NCI-H1930 (cell line): Measurements from ENCODE around the gene MLKL.
"Not testable (repeated sequence)": the region's sequence is repeated elsewhere in the genome, so short reads cannot be mapped to it uniquely, and the experiment has no call there.

ENCODE experiments used
- DNase-seq, 2 experiments: peaks; one replicate each; lab custom pipeline; 2025; lab: John Stamatoyannopoulos, UW

MLKL gene

GRCh38 chr16:74699666-74700065 is 996 bp downstream of the MLKL start:
- DNase-seq, result no peak

GRCh38 chr16:74698222-74698621 is 2.4 kb downstream of the MLKL start:
- no peak for DNase-seq

DNA sequence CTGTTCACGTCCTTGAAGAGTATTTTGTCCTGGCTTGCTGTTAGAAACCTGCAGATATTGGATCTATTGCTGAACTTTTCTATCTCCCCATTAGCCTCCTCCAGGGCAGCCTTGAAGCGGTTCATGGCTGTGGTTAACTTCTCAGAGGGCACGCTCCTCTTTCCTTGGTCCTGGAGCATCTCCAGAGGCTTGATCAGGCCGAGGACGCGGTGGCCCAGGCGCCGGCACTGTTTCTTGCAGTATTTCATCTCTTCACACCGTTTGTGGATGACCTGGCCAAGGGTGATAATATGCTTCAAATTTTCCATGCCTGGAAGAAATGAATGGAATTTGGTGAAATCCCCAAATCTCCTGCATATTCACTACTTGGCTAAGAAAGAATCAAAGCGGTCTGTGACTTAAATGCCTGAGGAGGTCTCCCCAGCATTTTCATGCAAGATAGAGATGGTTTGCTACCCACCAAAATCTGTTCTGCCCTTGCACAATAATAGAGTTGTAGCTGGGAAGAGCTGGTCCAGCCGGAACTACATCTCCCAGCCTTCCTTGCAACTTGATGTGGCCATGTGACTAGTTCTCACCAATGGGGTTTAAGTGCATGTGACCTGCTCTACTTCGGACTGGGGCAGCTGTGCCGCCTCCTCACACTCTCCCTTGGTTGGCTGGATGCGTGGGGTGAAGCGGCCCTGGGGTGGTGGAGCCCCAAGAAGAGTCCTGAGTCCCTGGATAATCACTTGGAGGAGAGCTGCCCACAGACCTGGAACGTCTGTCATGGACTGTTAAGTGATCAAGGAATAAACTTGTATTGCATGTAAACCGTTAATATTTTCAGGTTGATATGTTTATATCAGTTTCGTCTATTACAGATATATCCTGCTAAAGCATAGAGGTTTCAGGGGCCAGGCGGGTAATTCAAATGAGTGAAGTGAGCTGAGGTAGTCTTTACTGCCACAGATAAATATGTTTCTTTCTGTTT is 4.9 kb downstream of the MLKL start:
- peak; percentile 31 to 53 for DNase-seq

- no peak for DNase-seq
Measured at GRCh38 chr16:74691093-74691855, 9.4 kb downstream of the MLKL start.

DNA sequence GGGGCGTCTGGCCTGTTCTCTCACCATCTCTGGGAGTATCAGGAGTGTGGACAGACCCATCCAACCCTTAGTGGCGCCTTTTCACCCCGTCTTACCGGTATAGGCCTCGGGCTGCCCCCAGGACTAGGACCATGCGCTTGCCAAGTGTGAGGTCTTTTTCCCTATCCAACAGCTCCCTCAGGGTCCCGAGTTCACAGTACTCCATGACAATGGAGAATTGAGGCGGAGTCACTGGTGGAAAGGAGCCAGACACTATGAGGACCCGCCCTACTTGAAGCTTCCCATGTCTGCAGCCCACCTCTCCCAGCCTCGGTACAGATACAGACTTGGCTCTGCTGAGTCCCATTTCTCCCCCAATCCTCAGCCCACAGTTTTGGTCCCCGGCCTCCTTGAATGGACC is 18.1 kb downstream of the MLKL start:
- no peak for DNase-seq

DNA sequence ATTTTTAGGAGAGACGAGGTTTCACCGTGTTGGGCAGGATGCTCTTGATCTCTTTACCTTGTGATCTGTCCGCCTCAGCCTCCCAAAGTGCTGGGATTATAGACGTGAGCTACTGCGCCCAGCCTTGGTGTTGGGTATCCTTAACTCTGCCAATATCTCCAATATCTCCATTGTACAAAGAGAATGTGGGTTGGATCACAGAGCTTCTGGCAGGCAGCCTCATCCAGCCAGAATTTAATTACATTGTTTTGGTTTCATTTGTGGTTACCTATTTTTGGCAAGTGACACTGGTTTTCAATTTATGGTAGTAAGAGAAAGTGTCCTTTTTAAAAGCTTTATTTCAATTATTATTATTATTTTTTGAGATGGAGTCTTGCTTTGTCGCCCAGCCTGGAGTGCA is 20.0 kb downstream of the MLKL start:
- no peak for DNase-seq

DNA sequence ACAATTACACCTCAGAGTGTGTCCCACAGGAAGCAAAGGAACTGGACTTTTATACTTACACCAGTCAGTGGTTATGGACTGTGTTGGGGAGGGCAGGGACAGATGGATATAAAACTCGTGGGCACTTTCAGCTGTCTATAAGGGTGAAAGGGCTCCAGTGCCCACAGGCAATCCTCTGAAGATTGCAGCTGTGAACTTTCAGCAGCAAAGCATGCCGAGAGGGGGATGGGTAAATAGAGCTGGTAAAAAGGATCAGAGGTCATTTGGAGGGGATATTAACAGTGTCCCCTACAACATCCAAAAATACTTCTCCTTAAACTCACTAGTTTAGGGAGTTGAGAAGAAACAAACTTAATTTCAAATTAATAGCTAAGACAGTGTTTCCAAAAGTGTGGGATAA is 20.7 kb downstream of the MLKL start:
- DNase-seq, result no peak

GRCh38 chr16:74677868-74678267 is 22.8 kb downstream of the MLKL start:
- no peak for DNase-seq

DNA sequence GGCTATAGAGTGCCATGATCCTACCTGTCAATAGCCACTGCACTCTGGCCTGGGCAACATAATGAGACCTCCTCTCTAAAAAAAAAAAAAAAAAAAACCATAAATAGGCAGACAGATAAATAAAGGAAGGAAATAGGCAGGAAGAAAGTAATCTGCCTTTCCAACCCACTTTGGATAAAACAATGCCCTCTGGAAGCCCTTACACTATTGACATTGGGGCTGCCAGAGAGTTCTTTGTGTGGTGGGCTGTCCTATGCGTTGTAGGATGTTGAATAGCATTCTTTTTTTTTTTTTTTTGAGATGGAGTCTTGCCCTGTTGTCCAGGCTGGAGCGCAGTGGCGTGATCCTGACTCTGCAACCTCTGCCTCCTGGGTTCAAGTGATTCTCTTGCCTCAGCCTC is 26.8 kb downstream of the MLKL start:
- DNase-seq, result no peak

GRCh38 chr16:74668877-74669276 is 31.8 kb downstream of the MLKL start:
- DNase-seq, result not testable (repeated sequence)

DNA sequence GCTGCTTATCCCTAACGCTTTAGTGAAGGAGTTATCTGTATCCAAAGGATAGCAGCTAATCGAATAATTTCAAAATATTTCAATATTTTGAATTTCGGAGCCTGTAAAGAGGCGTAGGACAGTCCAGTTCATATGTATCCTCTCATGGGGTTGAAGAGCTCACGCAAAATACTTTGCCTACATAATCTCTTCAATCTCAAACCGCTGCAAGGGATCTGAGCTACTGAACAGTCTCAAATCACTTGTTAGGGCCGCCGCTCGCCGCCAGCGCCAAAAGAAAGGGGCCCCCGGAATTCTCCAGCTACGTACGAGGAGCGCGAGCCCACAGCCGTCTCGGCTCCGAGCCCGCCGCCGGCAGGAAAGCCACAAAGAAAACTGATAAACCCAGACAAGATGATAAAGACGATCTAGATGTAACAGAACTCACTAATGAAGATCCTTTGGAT is 33.4 kb downstream of the MLKL start:
- peak in 1 of 2 experiments; percentile 8 for DNase-seq

GRCh38 chr16:74666425-74667254 is 34.0 kb downstream of the MLKL start, which contains the start of gene RFWD3:
Gene RFWD3, minus strand, starts transcription at chr16:74666877. Its CDS starts 5,428 bp downstream, at chr16:74661449.
- DNase-seq, result peak; percentile 86 to 91

DNA sequence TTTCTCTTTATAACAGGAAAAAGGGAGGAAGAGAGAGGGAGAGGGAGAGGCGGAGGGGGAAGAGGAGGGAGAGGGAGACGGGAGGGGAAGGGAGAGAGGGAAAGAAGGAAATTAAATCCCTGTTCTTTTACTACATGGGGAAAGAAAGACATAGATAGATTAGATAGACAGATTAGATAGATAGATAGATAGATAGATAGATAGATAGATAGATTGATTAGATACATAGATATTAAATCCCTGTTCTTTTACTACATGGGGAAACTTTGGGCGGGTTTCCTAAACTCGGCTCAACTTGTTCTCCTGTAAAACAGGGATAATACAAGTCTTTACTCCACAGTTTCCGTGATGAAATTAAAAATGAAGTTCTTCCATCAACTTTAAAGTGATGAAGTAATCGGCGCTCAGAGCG is 34.6 kb downstream of the MLKL start:
- no peak for DNase-seq

- DNase-seq, result no peak
Measured at GRCh38 chr16:74661064-74661463, 39.6 kb downstream of the MLKL start.

- DNase-seq, result no peak
Measured at GRCh38 chr16:74660383-74660782, 40.3 kb downstream of the MLKL start.

GRCh38 chr16:74659041-74659440 is 41.6 kb downstream of the MLKL start:
- DNase-seq, result no peak

DNA sequence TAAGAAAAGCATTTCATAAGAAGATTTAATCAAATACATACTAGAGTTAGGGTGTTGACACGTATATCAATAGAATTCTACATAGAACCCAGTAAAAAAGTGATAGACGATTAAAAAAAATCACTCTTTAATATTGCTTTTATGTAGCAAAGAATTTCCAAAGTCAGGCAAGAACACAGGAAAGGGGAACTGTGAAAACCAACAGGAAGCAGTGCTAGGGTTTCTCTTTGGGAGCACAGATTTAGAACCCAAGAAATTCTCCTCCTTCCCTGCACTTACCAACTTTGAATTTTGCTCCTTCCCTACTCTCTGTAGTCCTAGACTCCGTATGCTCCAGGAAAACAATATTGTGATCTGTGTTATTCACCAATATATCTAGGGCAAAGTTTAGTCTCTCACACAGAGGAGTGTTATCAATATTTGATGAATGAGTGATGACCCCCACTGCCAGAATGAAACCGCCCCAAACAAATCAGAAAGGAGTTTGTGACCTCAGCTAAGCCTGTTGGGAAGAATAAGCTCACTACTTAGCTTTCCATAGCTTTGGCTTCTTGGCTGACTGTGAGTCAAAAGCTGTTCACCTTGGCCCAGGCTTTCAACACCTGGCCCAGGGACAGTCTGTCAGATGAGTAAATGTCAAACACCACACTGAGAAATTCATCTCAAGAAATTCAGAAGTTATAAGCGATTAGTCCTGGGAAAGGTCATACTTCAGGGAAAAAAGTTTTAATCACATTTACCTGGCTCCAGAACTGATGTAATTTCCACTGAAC is 42.6 kb downstream of the MLKL start:
- no peak for DNase-seq

- no peak for DNase-seq
Measured at GRCh38 chr16:74654536-74655050, 46.1 kb downstream of the MLKL start.

DNA sequence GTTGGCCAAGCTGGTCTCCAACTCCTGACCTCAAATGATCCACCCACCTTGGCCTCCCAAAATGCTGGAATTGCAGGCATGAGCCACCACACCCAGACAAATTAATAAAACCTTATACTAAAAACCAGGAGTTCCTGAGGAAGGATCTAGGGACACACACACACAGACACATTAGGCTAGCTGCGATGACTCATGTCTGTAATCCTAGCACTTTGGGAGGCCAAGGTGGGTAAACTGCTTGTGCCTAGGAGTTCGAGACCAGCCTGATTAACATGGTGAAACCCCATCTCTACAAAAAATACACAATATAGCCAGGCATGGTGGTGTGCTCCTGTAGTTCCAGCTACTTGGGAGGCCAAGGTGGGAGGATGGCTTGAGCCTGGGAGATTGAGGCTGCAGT is 47.8 kb downstream of the MLKL start:
- DNase-seq, result not testable (repeated sequence)

DNA sequence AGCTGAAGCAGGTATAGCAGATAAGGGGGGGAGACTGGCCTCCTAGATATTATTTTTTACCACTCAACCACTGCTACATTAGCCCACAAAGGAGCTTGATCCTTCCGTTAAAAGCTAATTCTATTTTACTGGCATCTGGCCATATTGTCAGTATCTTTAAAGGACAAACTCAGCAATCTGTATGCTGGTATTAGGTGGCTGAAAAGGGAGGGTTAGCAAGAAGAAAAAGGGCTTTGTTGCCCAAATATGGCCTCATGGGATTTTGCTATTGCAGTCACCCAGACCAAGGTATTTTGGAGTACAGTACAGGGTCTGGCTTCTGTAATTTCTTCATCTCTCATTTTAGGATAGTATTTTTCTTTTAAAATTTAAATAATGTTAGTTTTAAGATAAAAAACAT is 48.4 kb downstream of the MLKL start:
- no peak for DNase-seq

DNA sequence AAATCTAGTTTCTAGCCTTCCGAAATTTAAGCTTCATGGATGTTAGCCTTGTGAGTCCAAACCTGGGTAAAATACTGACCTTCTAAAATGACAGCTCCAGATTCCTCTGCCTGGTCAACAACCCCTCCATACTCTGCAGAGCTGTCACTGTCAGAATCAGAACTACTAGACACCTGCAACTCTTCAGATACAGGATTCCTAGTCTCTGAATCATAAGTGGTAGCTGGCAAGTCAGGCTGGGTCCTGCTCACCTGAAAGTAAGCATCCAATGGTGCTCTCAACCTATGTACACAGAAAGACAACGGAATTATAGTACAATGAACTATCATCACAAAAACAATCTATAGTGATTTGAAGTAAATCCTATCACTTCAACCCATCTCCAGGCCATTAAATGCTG is 48.8 kb downstream of the MLKL start:
- DNase-seq, result no peak
